HG03520 (cell line): ENCODE results near the gene RNF11.

ENCODE experiments used
- ATAC-seq: cut with Tn5 transposase; IDR thresholded peaks from one replicate; pipeline ENCODE4 v1.9.1; 2021; ENCODE audit warnings: mild to moderate bottlenecking, moderate library complexity; ENCODE audit not compliant: unreplicated experiment

The RNF11 gene

DNA sequence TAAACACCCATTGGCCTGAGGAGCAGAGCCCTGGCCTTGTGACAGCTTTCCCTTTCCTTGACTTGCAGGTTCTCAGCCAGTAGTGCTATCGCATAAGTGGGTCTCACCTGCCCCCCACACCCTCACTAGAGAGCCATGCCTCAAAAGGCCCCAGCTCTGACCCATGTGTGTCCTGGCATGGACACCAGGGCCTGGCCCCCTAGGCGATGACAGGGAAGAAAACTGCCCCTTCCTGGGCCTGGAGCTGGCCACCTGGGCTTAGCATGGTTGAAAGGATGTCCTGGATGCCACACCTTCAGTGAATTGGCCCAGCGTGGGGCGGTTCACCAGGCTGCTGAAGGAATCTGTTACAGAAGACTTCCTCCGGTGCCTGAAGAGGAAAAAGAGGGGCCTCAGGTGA lies 75.8 kb downstream of the RNF11 start:
- no peak for ATAC-seq

DNA sequence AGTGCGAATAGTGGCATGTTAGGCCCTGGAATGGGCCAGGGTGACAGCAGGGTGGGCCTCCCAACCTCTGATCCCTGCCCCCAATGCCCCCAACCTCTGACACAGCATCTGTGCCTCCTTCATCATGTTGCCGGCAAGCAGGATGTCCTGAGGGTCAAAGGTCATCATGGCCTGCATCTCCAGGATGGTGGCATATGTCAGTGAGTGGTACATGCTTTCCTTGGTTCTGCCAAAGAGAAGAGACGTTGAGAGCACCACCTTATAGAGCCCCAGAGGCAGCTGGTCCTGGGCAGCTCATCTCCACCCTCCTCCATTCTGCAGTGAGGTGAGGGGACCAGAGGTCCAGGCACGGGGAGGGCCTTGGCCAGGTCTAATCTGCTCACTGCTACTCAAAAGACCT lies 76.6 kb downstream of the RNF11 start:
- ATAC-seq = no peak

DNA sequence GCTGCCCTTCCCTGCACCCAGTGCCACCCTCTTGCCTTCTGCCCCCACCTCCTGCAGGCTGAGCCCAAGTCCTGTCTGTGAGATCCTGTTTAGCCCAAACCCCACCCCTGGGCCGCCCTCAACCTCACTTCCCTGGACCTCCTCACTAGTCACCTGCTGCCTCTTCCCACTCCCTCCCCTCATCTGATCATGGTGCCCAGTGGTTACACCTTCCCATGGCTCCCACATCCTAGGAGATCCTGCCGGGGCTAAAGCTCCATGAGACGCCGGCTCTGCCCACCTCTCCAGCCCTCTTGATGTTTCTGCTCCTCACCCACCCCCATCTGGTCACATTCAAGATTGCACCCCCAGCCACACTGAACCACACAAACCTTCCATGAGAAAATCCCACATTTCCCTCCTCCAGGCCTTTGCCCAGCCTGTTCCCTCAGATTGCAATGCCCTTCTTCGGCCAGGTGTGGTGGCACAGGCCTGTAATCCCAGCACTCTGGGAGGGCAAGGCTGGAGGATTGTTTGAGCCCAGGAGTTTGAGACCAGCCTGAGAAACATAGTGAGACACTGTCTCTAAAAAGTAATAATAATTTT lies 77.3 kb downstream of the RNF11 start:
- no peak for ATAC-seq

DNA sequence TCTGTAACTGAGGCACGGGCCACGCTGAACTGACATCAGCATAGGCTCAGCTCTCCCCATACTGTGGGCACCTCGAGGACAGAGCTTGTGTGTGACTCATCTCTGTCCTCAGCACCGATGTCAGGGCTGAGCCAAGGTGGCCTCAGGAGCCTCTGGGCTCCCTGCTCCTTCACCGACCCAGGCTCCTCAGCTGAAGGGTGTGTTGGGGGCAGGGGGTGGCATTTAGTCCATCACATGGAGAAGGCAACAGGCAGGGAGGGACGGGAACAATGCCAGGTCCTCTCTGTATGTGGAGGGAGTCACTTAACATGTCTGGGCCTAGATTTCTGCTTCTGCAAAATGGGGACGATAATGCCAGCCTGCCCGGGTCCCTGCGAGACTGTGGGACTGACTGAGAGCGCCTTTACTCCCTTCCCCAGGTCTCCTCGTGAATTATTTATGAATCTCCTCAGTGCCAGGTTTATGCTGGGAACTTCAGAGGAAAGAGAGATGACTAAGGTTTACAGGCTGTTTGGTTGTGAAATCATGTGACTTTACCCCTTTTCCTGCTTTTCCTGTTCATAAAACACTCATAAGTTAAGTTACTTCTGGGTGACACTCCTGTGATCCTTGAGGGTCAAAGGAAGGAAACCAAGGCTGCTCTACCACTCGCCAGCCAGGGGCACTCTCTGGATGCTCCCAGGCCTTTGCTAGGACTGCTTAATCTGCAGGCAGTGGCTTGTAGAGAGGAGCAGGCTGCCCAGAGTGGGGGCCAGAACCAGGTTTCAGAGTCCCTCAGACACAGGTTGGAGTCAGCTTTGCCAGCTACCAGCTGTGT lies 78.1 kb downstream of the RNF11 start:
- no peak for ATAC-seq

DNA sequence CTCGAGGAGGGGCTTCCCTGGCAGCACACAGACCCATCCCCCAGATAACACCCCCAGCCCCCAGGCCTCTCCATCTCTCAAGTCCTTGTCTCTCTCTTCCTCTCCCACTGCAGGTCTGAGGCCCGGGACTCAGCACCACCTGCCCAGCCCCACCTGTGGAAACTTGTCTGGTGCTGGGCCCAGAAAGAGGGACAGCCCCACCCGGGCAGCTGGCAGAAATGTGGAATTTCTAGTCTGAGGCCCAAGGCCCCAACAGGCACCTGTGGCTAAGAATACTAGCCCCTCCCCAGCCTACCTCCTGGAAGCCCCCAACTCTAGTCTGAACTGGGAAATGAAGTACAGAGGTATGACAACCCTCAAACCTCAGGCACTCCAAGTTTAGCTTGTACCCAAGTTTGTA lies 78.9 kb downstream of the RNF11 start:
- ATAC-seq = no peak

DNA sequence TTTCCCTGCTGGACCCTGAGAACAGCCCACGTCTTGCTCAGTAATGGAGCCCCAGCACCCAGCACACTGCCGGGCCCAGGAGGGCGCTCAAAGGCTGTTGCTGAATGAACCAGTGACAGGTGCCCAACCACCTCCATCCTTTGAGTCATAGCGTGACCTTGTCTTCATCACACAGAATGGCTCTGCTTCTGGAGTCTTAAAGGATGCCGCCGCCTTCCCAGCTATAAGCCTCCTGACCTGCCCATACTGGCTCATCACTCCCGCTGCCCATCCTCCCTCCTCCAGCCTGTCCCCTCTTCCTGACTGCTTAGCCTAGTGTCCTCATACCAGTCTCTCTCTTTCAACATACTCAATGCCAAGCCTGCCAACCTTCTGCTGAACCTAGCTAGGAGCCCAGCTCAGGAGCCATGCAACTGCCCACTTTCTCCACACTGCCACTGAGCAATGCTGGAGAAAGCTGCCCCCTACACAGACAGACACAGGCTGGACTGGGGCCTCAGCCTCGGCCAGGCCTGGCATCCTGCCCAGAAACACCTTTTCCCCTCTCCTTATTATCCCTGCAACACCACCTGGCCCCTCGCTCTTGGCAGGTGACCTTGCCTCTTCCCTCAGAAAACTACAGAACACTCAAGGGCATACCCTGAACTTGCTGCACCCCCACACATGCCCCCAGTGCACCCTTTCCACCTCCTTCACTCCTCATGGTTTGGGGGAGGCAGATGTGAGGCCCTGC lies 80.2 kb downstream of the RNF11 start:
- no peak for ATAC-seq

DNA sequence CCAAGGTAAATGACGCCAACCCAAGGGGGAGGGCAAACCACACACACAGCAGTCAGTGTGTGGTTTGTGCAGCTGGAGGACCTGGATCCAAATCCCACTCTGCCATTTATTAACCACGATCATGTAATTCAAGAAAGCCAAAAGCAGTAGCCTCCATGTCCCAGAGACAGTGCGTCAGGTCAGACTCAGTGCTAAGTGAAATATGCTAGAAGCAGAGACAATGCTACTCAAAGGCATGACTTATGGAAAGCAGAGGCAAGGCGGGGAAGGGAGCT lies 80.7 kb downstream of the RNF11 start:
- ATAC-seq = no peak

DNA sequence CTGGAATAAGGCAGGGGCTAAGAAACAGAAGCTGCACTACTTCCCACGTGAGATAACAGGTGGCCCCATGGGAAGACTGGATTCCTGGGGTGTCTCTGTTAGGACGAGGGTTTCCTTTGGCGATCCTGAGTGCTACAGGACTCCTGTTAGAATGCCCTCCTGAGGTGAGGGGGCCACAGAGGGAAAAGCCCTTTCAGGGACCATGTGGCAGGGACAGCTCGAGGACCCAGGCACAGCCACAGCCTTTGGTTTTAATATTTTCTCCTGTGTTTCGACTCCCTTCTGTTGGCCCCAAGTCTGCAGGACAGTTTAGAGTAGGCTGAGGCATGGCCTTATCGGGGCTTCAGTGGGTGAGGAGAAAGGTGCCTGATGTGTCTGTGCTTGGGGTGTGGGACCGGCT lies 81.7 kb downstream of the RNF11 start:
- no peak for ATAC-seq

DNA sequence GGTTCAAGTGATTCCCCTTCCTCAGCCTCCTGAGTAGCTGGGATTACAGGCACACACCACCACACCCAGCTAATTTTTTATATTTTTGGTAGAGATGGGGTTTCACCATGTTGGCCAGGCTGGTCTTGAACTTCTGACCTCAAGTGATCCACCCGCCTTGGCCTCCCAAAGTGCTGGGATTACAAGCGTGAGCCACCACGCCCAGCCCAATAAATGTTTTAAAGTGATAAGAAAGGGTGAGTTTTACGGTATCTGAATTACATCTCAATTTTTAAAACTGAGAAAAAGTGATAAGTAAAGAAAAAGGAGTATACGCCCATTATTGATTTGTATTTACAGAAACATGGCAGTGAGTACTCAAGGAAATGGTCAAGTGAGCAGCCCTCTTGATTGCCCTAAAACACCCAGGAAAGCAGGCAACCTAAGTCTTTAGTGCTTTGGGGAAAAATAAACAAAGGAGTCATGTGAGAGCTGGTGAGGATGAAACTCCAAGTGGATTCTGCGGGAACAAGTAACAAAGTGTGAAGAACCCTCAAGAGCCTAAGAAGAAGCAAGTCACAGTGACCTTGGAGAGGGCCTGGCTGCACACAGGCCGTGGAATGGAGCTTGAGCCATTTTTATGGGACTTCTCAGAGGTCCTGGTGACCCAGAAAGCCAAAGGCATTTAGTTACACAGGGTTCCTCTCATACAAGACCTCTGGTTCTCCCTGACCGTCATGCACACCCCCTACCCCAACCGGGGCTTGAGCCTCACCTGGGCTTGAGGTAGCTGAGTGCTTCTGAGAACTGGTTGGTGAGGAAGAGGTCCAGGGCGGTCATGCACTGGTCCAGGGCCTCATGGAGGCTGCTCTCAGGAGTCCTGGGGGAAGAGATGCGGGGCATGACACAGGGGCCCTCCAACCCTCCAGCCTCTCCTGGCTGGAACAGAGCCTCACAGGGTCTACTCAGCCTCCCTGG lies 85.2 kb downstream of the RNF11 start:
- ATAC-seq = no peak

DNA sequence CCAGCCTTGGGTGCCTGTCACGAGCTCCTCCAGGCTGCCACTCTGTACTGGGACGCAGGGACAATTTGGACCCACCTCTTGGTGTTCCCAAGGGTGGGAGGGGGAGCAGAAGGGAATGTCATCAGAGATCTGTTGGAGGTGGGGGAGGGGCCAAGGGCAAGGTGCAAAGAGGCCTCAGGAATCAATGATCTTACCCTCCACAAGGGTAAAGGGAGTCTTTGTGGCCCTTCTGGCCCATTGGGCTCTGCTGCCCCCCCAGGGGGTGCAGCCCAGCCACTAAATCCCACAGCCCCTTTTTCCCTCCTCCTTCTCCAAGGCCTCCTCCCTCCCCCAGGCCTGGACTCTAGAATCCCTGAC lies 85.8 kb downstream of the RNF11 start:
- no peak for ATAC-seq

DNA sequence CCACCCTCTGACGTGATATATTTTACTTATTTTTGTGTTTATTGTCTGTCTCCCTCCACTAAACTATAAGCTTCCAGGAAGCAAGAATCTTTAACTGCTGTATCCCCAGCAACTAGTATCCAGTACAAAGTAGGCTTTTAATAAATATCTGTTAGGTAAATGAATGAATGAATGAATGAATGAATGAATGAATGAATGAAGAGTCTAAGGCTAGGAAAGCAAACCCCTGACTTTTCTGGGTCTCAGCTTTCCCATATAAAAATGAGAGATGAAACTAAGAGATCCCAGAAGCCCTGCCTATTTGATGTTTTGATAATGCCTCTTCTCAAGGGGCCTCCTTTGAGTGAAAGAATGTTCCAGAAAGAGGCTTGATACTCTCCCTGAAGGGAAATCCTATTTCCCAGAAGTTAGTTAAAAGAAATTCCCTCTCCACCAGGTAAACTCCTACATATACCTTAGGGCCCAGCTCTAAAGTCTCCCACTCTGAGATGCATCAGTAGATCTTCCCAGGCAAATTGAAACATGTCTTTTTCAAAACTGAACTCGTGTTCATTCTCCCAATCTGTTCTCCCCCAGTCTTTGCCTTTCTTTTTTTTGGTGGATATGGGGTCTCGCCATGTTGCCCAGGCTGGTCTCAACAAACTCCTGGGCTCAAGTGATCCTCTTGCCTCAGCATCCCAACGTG lies 86.5 kb downstream of the RNF11 start:
- no peak for ATAC-seq
